DLD1 (cell line): ENCODE measurements around the gene RCBTB1.

Experiments
- in situ Hi-C: cut with HindIII; loops from 2 replicates; pipeline ENCODE4 v1.10.0; 2017; ENCODE audit warnings: low sequenced_read_pairs

Gene RCBTB1

DNA sequence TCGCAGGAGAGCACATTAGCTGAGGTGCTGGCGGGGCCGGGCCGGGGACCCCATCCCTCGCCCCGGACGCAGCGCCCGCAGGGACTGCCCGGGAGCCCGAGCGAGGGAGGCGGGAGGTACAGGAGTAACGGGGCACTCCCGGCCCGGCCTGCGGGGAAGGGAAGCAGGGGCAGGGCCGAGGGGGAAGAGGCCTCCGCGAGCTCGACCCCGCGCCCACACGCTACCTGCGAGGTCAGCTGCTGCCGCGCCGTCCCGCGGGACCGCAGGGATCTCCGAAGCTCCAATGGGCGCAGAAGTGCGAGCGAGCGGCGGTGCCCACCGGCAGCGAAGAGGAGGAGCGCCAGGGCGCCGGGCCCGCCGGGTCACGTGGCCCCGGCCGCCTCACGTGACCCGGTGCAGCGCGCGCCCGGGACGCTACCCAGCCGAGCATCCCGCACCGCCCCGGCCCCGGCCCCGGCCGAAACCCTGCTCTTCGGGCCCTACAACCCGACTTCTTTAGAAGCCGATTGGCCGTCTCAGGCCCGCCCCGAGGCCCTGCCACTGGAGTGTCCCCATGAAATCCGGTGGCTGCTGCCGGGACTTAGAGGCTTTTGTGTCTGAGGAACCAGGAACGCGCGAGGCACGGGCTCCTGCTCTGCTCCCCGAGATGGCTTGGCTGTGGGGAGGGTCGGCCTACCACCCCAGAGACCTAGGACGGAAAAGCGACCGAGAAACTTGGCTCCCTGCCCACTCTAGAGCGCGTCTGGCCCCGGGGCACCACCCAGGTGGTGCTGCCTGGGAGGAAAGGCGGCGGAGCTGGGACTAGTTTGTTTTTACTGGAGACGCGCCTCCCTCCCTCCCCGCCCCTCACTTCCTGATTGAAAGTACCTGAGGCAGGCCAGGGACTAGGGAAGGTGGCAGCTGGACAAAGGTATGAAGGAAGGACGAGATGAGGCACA is at the start of gene RCBTB1:
Gene RCBTB1 (minus strand): TSS at position 339 of the 938 bp plus-strand sequence. CDS start 18,279 bp downstream, outside the sequence.
- in situ Hi-C loops: no loop called here

DNA sequence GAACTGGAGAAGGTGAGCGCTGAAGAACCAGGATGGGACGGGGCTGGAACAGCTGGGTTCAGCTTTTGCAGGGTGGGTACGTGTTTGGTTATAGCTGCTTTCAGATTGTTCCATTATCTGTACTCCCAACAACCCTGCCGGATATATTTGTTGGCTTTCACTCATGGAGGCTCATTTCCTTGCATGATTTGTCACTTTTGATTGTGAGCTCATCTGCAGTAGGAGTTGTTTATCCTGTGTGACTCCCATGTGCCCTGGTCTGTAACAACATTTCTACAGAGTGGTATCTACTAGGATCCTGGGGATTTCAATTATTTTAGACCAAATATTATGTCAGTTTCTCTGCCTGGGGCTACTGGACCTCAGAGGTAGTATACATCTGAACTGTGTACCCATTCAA is 48.4 kb upstream of the RCBTB1 start:
- in situ Hi-C loops: no loop called here

DNA sequence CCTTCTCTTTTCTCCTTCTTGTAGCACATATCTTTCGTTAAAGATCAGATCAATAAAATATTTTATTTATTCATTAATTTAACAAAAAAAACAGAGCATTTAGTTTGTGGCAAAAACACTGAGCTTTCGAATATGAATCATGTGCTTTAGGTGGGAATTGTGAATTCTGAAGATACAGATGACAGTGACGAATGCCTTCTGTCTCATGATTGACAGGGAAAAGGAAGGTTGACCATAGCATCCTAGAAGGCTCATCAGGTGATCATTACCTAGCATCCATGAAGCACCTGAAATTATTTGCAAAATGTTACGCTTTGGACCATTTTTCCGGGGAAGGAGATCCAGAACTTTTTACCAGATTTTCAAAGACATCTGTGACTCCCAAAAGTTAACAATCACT is 46.8 kb upstream of the RCBTB1 start:
- in situ Hi-C loops: no loop called here

DNA sequence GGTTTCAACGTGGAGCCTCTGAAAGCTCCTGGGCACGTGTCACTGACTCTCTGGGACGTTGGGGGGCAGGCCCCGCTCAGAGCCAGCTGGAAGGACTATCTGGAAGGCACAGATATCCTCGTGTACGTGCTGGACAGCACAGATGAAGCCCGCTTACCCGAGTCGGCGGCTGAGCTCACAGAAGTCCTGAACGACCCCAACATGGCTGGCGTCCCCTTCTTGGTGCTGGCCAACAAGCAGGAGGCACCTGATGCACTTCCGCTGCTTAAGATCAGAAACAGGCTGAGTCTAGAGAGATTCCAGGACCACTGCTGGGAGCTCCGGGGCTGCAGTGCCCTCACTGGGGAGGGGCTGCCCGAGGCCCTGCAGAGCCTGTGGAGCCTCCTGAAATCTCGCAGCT is 45.2 kb upstream of the RCBTB1 start:
- in situ Hi-C loops: no loop called here

DNA sequence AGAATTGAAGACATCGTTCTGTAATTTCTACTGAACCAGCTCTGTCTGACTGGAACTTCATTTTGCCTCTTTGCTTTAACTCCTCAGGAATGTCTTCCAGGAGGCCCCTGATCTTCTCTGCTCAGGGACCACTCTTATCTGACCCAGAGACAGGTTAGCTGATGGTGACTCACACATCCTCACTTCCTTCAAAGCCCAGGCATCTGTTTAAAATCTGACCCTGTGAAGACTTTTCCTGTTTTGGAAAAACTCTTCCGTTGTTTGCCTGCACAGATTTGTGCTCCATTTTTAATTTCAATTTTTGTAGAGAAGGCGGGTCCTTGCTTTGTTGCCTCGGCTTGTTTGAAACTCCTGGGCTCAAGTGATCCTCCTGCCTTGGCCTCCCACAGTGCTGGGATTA is 44.6 kb upstream of the RCBTB1 start:
- in situ Hi-C loops: no loop called here

DNA sequence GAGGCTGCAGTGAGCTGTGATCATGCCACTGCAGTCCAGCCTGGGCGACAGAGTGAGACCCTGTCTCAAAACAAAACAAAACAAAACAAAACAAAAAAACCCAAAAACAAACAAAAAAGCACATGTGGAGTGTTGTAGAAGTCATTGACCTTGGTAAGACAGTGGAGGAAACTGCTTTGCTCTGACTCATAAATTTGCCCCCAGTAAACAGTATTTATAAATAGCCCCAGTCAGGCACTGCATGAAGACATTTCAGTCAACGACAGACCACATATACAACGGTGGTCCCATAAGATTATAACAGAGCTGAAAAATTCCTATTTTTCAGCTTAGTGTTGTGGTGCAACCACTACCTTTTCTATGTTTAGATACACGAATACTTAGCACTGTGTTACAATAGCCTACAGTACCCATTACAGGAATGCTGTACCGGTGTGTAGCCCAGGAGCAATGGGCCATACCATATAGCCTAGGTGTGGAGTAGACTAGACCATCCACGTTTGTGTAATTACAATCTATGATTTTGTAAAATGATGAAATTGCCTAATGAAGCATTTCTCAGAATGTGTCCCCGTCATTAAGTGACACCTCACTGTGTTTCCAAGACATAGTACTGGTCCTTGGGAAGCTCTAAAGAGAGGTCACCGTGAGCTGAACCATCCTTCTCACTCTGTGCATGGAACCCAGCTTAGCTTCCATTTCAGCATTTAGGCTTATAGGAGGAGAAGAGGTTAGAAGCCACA is 44.0 kb upstream of the RCBTB1 start:
- in situ Hi-C loops: no loop called here

DNA sequence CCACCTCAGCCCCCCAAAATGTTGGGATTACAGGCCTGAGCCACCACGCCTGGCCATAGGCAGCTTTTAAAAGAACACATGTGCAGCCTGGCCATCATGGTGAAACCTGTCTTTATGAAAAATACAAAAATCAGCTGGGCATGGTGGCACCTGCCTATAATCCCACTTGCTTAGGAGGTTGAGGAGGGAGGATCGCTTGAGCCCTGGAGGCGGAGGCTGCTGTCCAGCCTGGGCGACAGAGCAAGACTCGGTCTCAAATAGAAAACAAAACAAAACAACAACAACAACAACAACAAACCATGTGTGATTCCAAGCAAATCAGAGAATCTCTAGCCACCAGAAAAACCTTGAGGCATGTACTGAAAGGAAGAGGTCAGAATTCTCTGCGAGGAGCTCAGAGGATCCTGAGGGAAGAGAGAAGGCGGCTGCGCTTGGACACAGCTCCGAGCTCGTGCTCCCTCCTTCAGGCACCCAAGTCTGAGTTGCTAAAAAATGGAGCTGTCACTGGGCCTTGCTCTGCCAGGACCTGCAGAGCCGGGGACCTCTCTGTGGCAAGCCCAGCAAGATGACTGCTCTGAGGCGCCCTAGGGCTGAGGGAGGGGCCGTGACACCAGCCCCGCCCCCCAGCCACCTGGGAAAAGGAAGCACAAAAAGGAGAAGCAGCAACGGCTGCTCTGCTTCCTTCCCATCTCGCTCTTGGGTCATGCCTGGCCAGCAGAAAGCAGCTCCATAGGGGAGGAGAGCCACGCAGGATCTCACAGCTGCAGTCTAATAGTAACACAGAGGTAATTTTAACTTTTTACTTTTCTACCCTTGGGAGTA is 42.7 kb upstream of the RCBTB1 start, which contains the start of gene ARL11:
Gene ARL11 (plus strand): TSS at position 677 of the 822 bp plus-strand sequence. CDS start 1,941 bp downstream, outside the sequence.
- in situ Hi-C loops: no loop called here

DNA sequence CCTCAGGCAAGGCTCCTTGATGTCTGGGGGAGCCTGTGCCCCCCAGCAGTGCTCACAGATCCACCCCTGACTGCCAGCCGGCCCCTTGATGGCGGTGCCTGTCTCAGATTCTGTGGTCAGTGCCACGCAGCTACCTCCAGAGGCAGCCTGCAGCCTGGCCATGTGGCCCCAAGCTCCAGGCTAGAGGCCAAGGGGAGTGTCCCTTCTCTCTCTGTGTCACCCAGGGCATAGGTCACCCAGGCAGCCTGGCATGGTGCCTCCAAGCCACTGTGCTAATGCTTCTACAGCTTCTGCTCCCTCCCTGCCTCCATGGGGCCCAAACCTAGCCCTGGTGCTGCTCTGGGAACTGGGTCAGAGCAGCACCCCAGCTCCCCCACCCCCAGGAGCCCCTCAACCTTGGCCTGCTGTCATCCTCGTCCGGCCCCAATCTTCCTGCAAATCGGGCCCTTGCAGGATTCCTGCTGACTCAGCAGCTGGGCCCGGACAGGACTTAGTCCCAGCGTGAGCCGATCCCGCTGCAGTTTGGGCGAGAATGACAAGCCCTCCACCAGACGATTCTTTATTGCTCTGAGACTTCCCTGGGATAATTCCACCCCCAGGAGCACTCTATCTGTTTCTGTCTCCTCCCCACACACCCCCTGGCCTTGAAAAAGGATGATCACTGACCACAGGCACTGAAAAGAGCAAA is 40.2 kb upstream of the RCBTB1 start:
- in situ Hi-C loops: no loop called here

DNA sequence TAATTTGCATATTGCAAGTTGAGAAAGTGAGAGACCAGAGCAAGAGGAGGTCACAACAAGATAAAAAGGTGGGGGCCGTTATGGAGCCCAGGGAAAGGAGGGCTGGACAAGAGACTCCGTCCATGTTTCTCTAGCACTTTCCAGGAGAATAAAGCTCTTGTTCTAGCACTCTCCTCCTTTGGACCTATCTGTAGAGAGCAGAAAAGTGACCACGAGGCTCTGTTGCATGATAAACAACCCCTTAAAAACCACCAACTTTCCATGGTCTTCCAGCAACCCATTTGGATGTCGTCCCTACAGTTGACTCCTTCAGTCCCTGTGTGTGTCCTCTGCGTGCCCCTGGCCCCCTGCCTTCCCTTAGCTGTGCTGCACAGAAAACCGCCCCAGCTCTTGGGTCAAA is 38.9 kb upstream of the RCBTB1 start:
- in situ Hi-C loops: loop anchor here (25.0 kb wide), 2 partner anchors 187 to 337 kb away; partner anchors contain the start of genes CAB39L and SETDB2

DNA sequence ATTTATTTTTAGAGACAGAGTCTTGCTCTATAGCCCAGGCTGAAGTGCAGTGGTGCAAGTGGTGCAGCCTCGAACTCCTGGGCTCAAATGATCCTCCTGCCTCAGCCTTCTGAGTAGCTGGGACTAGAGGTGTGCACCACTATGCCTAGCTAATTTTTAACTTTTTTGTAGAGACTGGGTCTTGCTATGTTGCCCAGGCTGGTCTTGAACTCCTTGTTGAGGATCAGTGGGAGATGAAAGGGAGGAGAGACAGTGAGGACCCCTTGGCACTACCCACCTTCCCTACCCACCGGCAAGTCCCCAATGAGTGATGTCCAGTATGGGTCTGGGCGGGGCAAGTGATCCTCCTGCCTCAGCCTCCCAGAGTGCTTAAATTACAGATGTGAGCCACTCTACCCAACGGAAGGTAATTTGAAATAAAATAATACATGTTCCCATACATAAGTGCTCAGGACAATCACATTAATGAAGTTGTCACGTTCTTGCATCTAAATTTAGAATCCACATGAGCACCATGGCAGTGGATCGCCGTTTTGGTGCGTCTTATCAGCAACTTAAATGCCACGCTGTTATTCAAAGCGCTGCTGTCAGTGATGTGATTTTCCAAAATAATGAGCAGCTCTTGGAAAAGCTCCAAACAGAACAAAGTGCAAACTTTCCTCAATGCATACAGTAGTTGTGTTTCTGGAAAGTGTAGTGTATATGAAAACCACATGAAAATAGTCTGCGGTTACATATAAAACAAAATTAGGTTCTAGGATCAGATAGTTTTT is 37.0 kb upstream of the RCBTB1 start:
- in situ Hi-C loops: loop anchor here (25.0 kb wide), 2 partner anchors 185 to 335 kb away; partner anchors contain the start of genes CAB39L and SETDB2

DNA sequence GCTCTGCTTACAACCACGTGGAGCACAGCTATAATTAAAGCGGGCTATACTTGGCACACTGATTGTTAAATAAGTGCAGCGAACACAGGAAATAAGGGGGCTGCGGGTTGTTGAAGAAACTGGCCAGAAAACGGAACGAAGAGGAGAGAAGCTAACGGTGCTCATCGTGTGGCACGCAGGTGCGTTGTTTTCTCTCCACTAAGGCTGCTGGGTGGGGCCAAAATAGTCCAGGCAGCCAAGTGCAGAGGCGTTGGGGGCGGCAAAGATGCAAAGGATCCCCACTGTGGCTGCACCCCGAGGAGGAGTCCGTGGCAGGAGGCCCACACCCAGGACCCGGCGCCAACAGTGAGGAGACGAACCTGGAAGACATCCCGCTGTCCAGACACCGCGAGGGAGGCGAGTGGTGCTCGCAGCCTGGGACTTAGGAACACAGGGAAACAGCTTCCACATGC is 34.8 kb upstream of the RCBTB1 start:
- in situ Hi-C loops: loop anchor here (25.0 kb wide), 2 partner anchors 183 to 333 kb away; partner anchors contain the start of genes CAB39L and SETDB2

DNA sequence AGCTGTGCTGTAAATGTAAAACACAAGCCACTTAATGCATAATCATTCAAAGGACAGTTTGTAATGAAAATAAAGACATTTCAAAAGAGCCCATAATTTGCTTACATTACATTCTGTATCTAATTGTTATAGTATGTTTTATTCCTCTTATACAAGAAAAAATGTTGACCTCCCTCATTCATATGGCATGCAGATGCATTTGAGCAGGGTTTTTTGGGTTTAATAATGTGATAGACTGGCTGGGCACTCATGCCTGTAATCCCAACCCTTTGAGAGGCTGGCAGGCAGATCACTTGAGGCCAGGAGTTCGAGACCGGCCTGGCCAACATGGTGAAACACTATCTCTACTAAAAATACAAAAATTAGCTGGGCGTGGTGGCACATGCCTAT is 31.3 kb upstream of the RCBTB1 start:
- in situ Hi-C loops: loop anchor here (25.0 kb wide), 2 partner anchors 179 to 329 kb away; partner anchors contain the start of genes CAB39L and SETDB2

DNA sequence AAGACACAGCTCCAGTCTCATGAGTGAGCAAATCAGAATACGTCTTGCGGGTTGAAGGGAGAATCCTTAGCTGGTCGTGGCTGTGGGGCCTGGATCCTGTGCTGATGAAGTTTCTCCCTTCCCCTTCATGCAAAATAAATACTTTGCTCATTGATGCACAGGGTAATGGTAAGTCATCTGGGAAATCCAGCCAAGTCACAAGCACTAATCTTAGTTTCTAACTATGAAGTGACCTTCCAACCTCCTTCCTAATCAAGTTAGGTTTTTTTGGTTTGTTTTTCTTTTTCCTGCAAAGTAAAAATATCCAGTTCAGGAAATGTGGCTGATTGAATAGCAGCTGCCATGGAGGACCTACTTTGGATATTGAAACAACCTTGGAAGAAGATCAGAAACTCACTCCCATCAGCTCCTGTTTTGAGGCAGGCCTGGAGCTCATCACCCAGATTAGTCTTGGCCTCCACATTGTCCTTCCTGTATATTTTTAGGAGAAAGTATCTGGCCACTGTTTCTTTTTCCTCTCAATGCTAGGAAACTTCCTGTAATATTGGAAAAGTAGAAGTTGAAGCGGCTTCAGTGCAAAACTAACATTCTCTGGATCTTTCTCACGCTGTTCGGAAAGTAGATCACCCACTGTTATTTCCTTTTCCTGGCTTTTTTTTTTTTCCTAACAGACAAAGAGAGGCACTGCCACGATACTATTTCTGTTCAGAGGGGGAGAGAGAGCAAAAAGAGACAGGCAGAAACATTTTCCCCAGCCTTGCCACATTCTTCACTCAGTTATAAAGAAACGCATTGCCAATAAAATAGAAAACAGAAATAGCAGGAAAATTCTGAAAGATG is 30.7 kb upstream of the RCBTB1 start:
- in situ Hi-C loops: loop anchor here (25.0 kb wide), 2 partner anchors 179 to 329 kb away; partner anchors contain the start of genes CAB39L and SETDB2

DNA sequence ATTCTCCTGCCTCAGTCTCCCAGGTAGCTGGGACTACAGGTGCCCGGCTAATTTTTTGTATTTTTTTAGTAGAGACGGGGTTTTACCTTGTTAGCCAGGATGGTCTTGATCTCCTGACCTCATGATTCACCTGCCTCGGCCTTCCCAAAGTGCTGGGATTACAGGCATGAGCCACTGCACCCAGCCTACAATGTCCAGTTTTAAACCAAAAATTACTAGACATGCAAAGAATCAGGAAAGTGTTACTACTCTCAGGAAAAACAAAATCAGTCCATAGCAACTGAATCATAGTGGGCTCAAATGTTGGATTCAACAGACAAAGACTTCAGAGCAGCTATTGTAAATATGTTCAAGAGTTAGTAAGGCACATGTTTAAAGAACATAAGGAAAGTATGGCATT is 26.7 kb upstream of the RCBTB1 start:
- in situ Hi-C loops: loop anchor here (25.0 kb wide), 2 partner anchors 175 to 325 kb away; partner anchors contain the start of genes CAB39L and SETDB2

DNA sequence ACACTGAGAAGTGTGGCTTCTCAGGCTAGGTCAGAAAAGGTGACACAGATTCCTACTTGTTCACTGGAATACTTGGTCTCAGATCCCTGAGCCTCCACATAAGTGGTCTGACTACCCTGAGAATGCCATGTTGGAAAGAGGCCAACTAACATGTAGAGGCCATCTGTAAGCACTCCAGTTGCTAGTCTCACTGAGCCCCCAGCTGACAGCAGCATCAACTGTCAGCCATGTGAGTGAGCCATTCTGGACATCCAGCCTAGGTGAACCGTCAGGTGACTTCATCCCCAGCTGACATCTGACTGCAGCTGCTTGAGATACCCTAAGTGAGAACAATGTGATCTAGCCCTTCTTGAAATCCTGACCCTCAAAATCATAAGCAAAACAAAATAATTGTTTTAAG is 24.8 kb upstream of the RCBTB1 start:
- in situ Hi-C loops: loop anchor here (25.0 kb wide), 2 partner anchors 173 to 323 kb away; partner anchors contain the start of genes CAB39L and SETDB2

DNA sequence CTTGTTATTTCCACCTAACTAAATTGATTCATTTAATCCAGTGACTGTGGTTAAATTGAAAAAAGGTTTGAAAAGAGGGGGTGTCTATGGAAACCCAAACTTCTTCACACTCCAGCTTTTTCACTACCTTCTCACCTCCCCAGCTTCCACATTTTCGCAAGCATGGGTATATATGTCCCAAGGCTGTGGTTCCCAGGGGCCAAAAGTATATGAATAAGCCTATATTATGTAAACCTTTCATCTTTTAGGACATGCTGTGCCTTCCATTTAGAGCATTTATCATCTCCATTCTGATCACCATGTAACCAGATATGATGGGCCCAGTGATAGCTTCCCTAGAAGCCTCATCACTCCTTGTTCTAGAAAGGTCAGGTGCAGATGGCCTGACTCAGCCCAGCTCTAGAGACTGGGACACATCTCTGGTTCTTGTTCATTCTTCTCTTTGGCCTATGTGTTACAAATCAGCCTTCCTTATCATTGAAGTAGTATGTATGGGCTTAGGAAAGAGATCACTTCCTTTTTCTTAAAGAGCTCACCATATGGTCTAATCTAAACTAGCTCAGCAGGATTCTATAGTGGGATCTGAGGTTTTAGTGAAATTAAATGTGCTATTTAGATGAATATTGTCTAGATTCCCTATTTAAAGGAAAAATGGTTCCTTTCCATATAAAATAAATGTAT is 23.4 kb upstream of the RCBTB1 start:
- in situ Hi-C loops: loop anchor here (25.0 kb wide), 2 partner anchors 171 to 321 kb away; partner anchors contain the start of genes CAB39L and SETDB2

DNA sequence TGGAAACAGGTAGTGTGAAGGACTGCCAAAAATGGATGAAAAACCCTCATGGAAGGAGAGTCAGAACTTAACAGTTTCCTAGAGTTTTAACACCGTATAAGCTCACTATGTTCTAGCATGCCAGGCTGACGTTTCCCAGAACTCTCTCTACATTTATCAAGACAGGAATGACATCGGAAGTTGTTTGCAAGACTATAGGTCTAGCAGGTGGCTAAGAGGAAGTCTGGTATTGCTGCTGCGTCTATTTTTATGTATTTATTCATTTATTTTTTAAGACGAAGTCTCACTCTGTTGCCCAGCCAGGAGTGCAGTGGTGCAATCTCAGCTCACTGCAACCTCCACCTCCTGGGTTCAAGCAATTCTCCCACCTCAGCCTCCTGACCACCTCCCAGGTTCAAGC is 22.4 kb upstream of the RCBTB1 start:
- in situ Hi-C loops: loop anchor here (25.0 kb wide), 2 partner anchors 170 to 320 kb away; partner anchors contain the start of genes CAB39L and SETDB2
